ENCODE results near the gene SRSF11. TPM values are rescaled to one million over a fixed set of nuclear protein-coding genes. Genes with fewer than 3 reads are reported as not detected.

SRSF11 gene
- total and polyA plus RNA-seq, 2 of the 8 experiments (the other 6 are each of a cell fraction or from before 2014, with no cell fraction given) = 183 to 260 TPM

GRCh38 chr1:70207492-70207891, 13.7 kb upstream of the SRSF11 start (continued):
- TF ChIP-seq CBX8 (IDR thresholded peaks at IDR 0.05; ENCODE audit: borderline replicate concordance, low read depth, low read length) (no peak), PHF8 (conservative IDR thresholded peaks at IDR 0.05; ENCODE audit: low read depth, low read length) (no peak), SRF (IDR thresholded peaks at IDR 0.05; ENCODE audit: low read depth, low read length) (no peak), CTCF (IDR thresholded peaks at IDR 0.05; ENCODE audit: control extremely low read depth in 1 of 3, insufficient read depth in 1 of 3, low read depth in 1 of 3, low read length in 3 of 3) (no peak), CHD7 (IDR thresholded peaks at IDR 0.05; ENCODE audit: insufficient replicate concordance, low read length) (no peak)
